ENCODE results near the gene TRAM2. TPM values are rescaled to one million over a fixed set of nuclear protein-coding genes. Genes with fewer than 3 reads are reported as not detected.

Gene TRAM2
- total and polyA plus RNA-seq, 2 of the 13 experiments (the other 11 are each of a cell fraction or from before 2014, with no cell fraction given) = 49.1 to 72.5 TPM

DNA sequence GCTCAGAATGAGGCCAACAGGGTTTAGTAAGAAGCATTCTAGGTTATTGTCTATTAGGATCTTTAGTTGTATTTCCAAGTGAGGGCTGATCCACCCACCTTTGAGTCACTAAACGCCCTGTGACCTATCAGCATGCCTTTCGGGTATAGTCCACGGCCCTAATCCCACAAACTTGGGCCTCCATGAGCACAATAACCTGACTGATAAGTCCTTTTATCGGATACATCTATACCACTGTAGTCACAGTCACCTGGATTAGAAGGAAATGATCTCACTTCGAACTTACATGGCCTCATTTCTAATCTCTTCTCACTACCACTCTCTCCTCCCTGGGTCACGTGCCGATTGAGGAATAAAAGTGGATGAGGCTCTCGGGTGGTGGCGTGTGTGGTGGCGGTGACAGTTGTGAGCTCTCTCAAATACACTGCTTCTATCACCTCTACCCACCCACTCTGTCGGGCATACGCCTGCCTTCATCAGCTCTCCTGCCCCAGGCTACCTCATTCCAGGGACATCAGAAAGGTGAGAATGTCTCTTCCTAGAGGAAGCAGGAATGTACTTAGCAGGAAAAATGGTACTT lies 65.2 kb downstream of the TRAM2 start:
- no peak overlapping the region for H3K4me2 ChIP-seq (ENCODE audit: low read depth, low read length)
- H3K79me2 ChIP-seq (ENCODE audit: insufficient read depth, low read length) = peaks cover 2% of the 10 kb centered on the region
- H3K27me3 ChIP-seq (ENCODE audit: control insufficient read depth in 1 of 2, insufficient read depth in 2 of 2, low read length in 2 of 2) = no peaks in the 10 kb centered on the region
- H3K4me1 ChIP-seq (ENCODE audit: insufficient read depth, low read length) = peaks cover 44% of the 10 kb centered on the region
- H2AFZ ChIP-seq (ENCODE audit: low read length) = no peak overlapping the region
- H3K36me3 ChIP-seq (replicated peaks in 1 of 2; ENCODE audit: control insufficient read depth in 1 of 2, insufficient read depth in 2 of 2, low read length in 2 of 2) = peaks cover 57 to 98% of the 10 kb centered on the region in 2 experiments
- intact Hi-C loops (cut with micrococcal nuclease; ENCODE audit: unreplicated experiment) (loop anchor here (10.0 kb wide), 1 partner anchor 153 kb away; no protein-coding TSS in a partner anchor), in situ Hi-C loops (cut with HindIII; ENCODE audit: extremely low pct_ligation_motif_present, low pct_unique_long_range_greater_than_20kb) (no loop called here)
- CTCF ChIA-PET (ENCODE audit: low intra/inter-chr PET ratio, low total read pairs) = no interaction called here
- WGBS (ENCODE audit: low lambda C conversion rate) = 85% methylated on average over 12 of the region's 12 CpGs
- no peak overlapping the region for H3K4me3 ChIP-seq (replicated peaks in 1 of 3; ENCODE audit: insufficient read depth in 1 of 3, low read depth in 2 of 3, low read length in 3 of 3)
- no peaks in the 10 kb centered on the region for H4K20me1 ChIP-seq (ENCODE audit: insufficient read depth, low read length)
- DNase-seq (ENCODE audit: low spot score) = no peak
- H3K9ac ChIP-seq (ENCODE audit: insufficient read depth, low read depth, low read length) = no peak overlapping the region
- POLR2A ChIA-PET = no interaction called here
- no peaks in the 10 kb centered on the region for H3K9me3 ChIP-seq (ENCODE audit: low read length)
- no TSS peak for BruUV-seq (replicated peaks)
- ATAC-seq = no peak
- no peak for FAIRE-seq
- no peak overlapping the region for H3K27ac ChIP-seq (ENCODE audit: extremely low read length, insufficient read depth, low read length)
- TF ChIP-seq TEAD2 (CRISPR knock-in tag; IDR thresholded peaks at IDR 0.05) (no peak), ZSCAN9 (CRISPR knock-in tag; IDR thresholded peaks at IDR 0.05; ENCODE audit: borderline replicate concordance) (no peak), ZNF121 (CRISPR knock-in tag; IDR thresholded peaks at IDR 0.05) (no peak), SPEN (CRISPR knock-in tag; IDR thresholded peaks at IDR 0.05; ENCODE audit: low read depth) (no peak), ZNF788 (CRISPR knock-in tag; IDR thresholded peaks at IDR 0.05; ENCODE audit: borderline replicate concordance) (no peak), RAD51 (IDR thresholded peaks at IDR 0.05; ENCODE audit: borderline replicate concordance) (no peak), ZSCAN20 (CRISPR knock-in tag; IDR thresholded peaks at IDR 0.05; ENCODE audit: borderline replicate concordance) (no peak), ZBED4 (CRISPR knock-in tag; IDR thresholded peaks at IDR 0.05; ENCODE audit: borderline replicate concordance) (no peak), ZC3H4 (CRISPR knock-in tag; IDR thresholded peaks at IDR 0.05; ENCODE audit: borderline replicate concordance) (no peak), ZNF225 (CRISPR knock-in tag; IDR thresholded peaks at IDR 0.05) (no peak), ZNF30 (CRISPR knock-in tag; IDR thresholded peaks at IDR 0.05) (no peak), PBX3 (CRISPR knock-in tag; IDR thresholded peaks at IDR 0.05; ENCODE audit: borderline replicate concordance) (no peak), ATF7 (IDR thresholded peaks at IDR 0.05) (no peak), ATF7 (CRISPR knock-in tag; IDR thresholded peaks at IDR 0.05) (no peak), REXO4 (CRISPR knock-in tag; IDR thresholded peaks at IDR 0.05; ENCODE audit: borderline replicate concordance) (no peak), PATZ1 (CRISPR knock-in tag; IDR thresholded peaks at IDR 0.05) (no peak)
- TF ChIP-seq, protein P1, sequence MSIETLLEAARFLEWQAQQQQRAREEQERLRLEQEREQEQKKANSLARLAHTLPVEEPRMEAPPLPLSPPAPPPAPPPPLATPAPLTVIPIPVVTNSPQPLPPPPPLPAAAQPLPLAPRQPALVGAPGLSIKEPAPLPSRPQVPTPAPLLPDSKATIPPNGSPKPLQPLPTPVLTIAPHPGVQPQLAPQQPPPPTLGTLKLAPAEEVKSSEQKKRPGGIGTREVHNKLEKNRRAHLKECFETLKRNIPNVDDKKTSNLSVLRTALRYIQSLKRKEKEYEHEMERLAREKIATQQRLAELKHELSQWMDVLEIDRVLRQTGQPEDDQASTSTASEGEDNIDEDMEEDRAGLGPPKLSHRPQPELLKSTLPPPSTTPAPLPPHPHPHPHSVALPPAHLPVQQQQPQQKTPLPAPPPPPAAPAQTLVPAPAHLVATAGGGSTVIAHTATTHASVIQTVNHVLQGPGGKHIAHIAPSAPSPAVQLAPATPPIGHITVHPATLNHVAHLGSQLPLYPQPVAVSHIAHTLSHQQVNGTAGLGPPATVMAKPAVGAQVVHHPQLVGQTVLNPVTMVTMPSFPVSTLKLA (IDR thresholded peaks at IDR 0.05) = no peak

Measured in HepG2 (cell line).